Measurements from ENCODE around the gene SELPLG. TPM values are rescaled to one million over a fixed set of nuclear protein-coding genes. Genes with fewer than 3 reads are reported as not detected.
A peak's percentile ranks its signal among the peaks of the same experiment; 100 is the strongest.

SELPLG gene
- total RNA-seq, 1 donor from 2014 or later: 4.3 TPM

DNA sequence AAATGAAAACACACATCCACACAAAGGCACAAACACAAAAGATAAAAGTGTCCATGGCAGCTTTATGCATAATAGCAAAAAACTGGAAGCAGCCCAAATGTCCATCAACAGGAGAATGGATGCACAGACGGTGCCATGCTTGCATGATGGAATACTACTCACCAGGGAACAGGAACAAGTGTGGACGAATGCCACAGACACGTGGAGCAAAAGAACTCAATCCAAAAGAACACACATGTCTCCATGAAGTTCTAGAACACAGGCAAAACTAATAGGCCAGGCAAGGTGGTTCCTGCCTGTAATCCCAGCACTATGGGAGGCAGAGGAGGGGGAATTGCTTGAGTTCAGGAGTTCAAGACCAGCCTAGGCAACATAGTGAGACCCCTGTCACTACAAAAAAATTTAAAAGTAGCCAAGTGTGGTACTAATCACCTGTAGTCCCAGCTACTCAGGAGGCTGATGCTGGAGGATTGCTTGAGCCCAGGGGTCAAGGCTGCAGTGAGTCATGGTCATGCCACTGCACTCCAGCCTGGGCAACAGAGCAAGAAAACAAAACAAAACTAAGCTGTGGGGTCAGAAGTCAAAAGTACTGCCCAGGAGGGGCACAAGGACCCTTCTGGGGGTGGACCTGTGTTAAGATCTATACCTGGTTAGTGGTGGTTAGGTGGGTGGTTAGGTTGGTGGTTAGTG lies 28.5 kb downstream of the SELPLG start:
- DNase-seq (ENCODE audit: low spot score): no peak

DNA sequence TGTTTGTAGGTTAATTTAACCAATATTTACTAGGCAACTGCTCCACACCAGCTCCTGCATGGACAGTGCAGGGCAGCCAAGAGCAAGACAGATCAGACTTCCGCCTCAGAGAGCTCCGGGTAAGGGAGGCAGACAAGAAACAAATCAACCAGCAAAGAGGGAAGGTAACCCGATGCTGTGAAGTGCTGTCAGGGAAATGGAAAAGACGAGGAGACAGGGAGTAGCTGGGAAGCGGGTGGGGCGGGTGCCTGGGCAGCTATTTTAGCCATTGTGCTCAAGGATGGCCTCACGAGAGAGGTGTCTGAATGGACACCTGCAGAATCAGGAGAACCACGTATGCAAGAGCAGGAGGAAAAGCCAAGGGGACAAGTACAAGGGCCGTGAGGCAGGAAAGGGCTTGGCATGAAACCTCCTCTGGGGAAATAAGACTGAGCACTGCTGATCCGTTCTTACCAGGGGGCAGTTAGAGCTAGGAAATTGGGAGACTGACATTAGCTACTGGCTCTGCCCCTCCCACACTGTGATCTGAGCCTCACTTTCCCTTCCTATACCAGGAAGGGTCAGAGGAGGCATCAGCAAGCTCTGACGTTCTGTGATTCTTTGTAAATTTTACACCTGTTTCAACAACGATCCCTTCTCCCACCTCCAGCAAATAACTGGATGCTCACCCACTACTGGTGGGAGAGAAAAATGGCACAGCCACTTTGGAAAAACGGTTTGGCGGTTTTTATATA lies 29.3 kb downstream of the SELPLG start:
- no peak for DNase-seq (ENCODE audit: low spot score)

DNA sequence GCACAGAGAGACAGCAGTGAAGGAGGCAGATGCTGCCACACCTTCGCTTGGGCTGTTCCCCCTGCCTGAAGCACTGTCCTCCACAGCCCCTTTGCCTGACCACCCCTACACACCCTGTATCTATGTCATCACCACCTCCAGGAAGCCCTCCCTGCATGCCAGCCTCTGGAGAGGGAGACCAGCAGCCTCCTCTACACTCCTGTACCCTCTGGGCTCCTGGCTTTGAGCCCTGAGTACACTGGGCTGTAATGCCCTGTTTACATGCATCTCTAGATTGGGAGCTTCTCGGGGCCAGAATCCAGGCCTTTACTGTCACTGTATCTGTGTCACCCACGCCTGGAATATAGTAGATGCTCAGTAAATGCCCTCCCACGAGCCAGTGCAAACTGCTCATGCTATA lies 30.0 kb downstream of the SELPLG start:
- DNase-seq (ENCODE audit: low spot score): no peak

DNA sequence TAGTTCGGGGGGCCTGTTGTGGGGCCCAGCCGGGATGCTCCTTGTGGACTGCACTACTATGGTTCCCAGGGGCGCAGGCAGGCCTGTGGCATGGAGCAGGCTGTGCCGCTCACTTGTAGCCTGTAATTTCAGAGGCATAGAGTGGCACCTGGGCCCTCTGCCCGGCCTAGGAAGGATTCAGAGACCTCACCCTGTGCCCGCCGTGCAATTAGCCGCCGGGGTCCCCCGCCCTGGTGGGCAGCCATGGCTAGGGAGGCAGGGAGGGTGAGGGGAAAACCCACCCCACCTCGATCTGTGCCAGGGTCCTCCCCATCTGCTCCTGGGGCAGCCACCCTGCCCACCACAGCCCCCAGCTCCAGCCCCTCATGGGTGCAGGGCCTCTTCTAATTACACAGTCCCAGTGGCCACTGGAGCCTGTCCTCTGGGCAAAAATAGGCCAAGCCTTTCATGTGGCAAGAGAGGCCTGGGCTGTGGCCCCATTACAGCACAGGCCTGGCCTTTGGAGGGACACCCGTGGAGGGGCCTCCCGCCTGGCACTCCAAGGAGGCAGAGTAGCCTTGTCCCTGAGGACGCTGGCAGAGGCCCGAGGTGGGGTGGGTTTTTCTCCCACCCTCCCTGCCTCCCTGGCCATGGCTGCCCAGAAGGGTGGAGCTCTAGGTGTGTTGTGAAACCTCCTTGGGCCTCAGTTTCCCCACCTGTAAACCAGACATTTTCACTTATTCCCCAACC lies 30.6 kb downstream of the SELPLG start:
- DNase-seq (ENCODE audit: low spot score): no peak

DNA sequence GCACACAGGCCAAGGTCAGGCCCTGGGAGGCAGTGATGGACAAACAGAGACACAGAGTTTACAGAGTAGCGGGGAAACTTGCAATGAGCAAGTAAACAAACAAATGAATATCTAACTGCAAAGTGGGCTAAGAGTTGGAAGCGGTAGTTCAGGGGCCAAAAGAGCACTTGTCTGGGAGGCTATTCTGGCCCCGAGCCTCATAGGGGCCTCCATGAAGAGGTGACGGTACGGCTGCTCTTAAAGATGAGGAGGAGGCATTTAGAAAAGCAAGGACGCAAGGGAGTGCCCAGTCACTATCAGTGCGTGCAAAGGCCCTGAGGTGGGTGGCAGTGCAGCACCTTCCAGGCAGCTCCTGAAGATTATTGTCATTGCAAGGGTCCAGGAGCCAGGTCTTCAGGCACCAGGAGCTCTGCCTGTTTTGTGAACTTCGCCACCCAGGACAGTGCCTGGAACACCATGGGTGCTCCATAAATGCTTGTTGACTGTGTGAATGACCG lies 31.4 kb downstream of the SELPLG start:
- no peak for DNase-seq (ENCODE audit: low spot score)

DNA sequence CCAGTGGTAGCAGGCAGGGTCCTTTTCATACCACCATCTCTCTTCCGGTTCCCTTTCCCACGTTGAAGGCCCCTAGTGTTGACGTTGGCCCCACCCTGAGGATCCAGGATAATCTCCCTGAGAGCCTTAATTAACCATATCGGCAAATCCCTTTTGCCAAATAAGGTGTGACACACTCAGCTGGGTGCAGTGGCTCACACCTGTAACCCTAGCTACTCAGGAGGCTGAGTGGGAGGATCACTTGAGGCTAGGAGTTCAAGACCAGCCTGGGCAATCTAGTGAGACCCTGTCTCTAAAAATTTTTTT lies 33.0 kb downstream of the SELPLG start:
- no peak for DNase-seq (ENCODE audit: low spot score)

DNA sequence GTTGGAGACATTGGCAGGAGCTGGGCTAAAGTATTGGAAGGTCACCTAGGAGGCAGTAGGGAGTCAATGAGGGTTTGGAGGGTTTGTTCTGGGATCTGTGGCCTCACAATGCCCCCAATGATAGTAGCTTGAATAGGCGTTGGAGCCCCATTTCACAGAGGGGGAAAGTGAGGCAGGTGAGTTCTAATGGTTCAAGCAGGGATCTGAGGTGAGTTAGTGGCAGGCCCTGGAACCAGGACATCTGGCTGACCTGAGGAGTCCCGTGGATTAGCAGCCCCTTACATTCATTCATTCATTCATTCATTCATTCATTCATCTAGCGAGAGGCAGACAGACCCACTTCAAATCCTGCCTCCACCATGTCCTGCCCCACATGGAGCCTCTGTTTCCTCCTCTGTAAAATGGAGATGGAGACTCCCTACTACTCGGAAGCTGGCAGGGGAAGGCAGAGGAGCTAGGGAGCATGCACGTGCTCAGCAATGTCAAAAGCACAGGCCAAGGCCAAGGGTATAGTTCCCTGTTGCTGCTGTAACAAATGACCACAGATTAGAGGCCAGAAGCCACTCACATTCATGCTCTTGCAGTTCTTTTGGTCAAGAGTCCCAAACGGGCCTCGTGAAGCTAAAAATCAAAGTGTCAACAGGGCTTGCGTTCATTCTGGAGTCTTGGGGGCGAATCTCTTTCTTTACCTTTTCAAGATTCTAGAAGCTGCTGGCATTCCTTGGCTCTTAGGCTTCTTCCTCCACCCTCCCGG lies 33.6 kb downstream of the SELPLG start:
- no peak for DNase-seq (ENCODE audit: low spot score)

DNA sequence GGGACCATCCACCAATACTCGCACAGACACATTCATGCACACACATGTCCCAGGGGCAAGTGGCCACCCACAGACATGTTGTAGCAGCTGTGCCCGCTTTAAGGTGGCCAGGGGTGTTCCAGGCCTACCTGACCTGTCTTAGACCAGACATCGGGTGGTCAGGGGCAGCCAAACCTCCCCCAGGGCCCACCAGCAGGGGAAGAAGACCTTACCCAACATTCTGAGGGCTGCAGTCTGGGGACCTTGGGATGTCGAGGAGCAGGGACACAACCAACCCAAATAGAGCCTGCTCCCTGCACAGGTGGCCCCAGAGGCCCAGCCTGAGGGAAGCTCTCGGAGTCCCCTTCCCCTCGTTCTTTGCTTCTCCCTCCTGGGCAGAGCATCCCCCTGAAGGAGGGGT lies 34.2 kb downstream of the SELPLG start:
- DNase-seq (ENCODE audit: low spot score): no peak

DNA sequence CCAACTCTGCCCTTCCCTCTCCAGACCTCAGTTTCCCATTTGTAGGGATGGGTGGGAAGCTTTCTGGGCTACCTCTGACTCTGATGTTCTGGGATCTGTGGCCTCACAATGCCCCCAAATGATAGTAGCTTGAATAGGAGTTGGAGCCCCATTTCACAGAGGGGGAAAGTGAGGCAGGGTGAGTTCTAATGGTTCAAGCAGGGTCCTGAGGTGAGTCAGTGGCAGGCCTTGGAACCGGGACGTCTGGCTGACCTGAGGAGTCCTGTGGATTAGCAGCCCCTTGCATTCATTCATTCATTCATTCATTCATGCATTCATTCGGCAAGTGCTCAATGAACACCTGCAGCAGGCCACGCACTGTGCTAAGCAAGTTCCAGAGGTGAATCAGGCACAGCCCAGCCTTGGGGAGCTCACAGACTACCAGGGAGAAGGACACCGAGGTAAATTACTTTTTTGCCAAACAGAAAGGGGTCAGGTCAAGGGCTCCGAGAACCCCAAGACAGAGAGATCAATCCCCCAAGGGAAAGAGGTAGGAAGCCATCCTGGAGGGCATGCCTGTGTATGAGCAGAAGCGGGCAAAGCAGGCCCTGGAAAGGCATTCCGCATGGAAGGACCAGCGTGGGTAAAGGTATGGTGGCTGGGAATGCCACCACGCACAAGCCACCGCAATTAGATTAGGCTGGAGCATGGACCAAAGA lies 35.0 kb downstream of the SELPLG start:
- DNase-seq (ENCODE audit: low spot score): no peak

DNA sequence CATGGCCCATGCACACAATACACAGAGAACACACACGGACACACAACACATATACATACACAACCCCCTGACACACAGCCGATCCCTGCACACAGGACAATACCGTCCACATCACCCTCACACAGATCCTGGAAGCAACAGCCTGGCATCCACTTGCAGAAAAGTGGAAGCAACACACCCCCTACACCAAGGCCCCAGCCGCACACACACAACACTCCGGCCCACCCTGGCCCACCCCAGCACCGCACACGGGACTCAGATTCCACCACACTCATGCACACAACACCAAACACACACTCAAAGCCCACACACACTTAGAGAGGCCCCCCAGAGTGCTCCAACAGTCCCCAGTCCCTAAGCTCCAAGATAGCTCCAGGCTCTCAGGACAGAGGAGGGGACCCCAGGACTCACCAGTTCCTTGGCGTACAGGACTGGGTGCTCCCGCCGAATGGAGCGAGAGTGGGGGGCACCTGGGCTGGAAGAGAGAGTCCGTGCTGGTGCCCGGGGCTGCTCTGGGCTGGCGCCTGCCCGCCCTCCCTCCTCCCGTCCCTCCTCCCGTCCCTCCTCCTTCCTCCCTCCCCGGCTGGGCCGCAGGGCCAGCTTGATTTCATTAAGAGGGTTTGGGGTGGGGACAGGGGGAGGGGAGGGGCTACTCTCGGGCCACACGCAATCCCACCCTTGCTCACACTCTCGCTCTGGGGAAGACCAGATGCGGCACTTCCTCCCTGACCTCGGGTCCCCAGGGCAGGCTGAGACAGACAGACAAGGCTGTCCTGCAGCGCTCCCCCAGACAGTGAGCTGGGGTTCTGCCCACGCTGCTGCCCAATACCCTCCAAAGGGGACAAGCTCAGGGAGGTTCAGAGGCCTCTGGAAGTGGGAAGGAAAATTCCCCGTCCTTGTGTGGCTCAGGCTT lies 35.9 kb downstream of the SELPLG start, which contains the start of gene TMEM119:
TMEM119 (minus strand) TSS at position 526 of the 913 bp plus-strand sequence. CDS start 5,701 bp downstream, outside the sequence.
- peak; percentile 58 for DNase-seq (ENCODE audit: low spot score)

DNA sequence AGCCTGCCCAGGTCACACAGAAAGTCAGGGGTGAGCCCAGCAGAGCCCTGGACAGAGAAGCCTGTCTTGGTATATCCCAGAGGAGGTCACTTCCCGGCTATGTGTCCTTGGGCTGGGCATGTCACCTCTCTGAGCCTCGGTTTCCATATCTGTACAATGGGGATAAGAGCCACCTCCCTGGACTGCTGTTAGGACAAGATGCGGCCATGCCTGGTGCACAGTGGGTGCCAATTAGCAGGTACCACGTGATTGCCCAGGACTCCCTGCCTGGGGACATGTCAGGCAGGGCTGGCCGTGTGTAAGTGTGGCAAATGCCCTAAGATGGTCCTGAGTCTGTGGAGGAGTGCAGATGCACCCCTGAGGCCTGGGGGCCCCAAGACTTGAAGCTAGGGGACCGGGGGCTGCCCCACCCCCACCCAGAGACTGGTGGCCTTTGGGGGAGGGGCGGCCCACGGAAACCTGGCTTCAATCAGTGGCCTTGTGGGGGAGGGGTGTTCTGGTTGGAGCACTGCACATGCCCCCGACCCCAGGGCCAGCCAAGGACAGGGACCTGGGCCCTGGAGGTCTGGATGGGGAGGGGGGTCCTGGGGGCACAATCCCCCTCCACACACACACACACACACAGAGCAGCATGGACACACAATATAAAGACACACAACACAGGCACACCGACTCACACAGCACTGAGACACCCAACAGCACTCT lies 36.7 kb downstream of the SELPLG start:
- DNase-seq (ENCODE audit: low spot score): no peak

DNA sequence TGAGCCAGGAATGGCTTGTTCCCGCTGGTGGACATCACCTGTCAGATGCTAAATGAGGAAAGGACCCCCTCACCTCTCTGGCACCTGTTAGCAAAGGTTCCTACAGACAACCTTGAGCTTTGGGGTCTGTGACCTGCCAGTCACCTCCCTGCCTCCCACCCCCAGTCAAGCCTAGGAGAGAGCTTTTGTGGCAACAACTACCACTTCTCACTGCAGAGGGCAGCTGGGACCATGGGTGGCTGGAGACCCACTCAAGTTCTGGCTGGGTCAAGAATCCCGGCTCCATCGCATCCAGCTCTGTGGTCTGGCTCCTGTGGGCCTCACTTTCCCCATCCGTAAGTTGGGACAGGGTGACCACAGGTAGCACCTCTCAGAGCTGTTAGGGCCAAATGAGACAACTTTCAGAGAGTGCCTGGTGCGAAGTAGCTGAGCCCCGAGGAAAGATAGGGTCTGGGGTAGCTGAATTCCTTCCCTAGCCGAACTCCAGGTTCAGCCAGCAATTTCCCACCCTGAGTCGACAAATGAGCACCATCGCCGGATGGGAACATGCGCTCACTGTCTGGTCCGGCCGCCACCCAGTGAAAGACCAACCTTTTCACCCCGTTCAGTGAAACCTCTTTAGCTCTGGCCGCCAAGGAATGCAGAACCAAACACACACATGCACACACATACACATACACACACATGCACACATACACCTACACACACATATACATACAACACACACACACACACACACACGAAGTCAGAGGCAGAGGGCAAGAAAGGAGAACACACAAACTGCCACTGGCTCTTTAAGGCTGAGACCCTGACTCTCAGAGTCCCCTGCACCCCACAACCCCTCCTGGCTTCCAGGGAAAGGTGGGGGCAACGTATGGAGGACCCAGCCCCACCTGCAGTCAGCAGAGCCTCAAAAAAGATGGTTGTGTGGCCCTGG lies 37.7 kb downstream of the SELPLG start:
- no peak for DNase-seq (ENCODE audit: low spot score)

DNA sequence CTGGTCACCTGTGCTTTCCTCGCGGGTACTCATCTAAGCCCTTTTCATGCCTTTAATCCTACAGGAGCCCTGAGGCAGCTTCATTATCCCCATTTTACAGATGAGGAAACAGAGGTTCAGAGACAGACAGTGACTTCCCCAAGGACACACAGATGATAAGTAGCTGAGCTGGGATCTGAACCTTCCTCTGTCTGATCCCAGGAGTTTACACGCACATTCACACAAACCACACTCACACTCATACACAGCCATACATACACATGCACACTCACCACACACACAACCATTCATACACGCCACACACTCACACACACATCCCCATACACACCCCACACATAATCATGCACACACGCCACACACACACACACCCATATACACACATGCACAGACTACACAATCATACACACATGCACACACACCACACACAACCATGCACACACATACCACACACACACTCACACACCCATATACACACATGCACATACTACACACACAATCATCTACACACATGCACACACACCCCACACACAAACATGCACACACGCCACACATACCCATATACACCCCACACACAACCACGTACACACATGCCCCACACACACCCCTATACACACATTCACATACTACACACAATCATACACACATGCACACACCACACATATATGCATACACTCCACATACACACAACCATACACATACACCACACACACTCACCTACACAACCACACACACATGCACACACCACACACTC lies 38.6 kb downstream of the SELPLG start:
- no peak for DNase-seq (ENCODE audit: low spot score)

DNA sequence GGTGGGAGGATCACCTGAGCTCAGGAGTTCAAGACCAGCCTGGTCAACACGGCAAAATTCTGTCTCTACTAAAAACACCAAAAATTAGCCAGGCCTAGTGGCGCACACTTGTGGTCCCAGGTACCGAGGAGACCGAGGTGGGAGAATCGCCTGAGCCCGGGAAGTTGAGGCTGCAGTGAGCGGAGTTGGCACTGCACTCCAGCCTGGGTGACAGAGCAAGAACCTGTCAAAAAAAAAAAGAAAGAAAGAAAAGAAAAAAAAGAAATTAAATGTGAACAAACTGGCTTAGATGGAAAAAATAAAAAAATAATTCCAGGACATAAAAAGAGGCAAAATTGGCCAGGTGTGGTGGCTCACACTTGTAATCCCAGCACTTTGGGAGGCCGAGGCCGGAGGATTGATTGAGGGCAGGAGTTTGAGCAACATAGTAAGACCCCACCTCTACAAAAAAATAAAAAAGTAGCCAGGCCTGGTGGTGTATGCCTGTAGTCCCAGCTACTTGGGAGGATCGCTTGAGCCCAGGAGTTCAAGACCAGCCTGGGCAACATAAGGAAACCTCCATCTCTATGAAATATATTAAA lies 39.3 kb downstream of the SELPLG start:
- no peak for DNase-seq (ENCODE audit: low spot score)

DNA sequence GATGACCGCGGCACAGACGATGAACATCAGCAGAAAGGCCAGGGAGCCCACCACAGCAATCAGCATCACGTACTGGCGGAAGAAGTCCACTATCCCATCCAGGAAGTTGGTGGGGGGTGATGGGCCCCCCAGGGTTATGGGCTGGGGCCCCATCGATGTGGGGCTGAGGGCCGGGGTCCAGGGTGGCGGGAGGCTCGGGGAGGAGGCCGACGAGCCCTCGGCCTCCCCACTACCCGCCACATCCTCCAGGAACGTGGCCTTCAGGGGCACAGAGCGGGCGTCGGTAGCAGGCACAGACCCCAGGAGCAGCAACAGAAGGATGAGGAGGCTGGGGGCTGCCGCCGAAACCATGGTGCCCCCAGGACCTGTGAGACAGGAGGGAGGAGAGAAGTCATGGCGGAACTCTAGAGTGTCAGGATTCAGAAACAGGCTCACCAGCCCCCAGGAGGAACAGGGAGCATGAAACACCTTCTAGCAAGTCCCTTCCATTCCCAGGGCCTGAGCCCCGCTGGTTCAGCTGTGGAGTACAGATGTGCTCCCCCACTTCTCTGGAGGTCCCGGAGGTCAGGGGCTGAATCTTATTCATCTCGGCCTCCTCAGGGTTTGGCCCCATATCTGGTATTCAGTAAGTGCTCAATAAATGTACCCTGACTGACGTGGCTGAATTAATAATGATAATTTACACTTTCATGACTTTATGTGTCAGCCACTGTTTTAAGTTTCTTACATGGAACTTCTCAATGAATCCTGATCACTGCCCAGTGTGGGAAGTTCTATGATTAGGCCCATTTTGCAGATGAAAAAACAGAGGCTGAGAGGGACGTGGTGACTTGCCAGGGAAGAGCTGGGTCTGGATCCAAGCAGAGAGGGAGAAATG lies 41.4 kb downstream of the SELPLG start:
- DNase-seq (ENCODE audit: low spot score): no peak

DNA sequence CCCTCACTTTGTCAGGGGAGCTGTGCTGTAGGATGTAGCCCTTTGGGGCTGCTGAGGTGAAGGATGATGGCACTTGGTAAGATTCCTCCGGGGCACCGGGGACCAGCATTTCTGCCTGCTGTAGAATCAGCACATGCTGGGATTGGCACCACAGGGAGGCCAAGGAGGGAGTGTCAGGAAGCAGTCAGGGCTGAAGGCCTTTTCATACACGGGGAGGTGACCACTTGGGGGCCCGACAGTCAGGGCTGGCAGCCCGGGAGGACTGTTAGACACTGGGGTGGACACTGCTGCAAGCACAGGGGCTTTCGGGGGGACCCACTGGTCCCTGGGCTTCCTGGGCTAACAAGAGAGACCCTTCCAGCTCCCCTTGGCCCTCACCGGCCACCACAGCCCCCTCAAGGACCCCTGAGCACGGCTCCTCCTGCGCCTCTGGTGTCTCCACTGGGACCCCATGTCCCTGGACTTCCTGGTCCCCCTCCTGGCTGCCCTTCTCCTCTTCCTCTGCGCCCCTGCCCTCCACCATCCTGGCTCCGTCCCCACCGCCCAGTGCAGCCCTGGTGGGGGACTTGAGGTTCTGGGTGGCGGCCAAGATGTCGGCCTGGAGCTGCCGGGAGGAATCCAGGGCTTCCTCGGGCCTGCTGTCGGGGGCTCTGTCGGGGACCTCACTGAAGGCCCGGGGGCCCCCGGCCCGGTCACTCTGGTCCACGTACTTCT lies 42.3 kb downstream of the SELPLG start:
- no peak for DNase-seq (ENCODE audit: low spot score)
